SK-N-SH (cell line): Measurements from ENCODE around the gene PPP6R2. TPM values are rescaled to one million over a fixed set of nuclear protein-coding genes. Genes with fewer than 3 reads are reported as not detected.
A peak's percentile ranks its signal among the peaks of the same experiment; 100 is the strongest.

ENCODE experiments used
- CTCF ChIA-PET: fragments of 300-600, 350-600 bp; formaldehyde crosslinking; extraction: SDS; loops from one replicate; lab custom pipeline; 2021; lab: Yijun Ruan, JAX
- POLR2A ChIA-PET: fragments of 350-600 bp; sonication (Branson Sonifier 250); formaldehyde crosslinking; extraction: SDS; loops from one replicate; lab custom pipeline; 2020; ENCODE audit warnings: antibody characterized with exemption, inconsistent platforms; lab: Yijun Ruan, JAX
- DNase-seq: peaks from one replicate; pipeline ENCODE4 v3.0.0; 2012
- H2AFZ ChIP-seq: fragments of 200-600 bp; sonication (generic); 2 replicates; pipeline ENCODE4 v1.8.1; 2016; ENCODE audit warnings: antibody characterized with exemption, mild to moderate bottlenecking, low read depth
- H3F3A ChIP-seq: fragments of 200-600 bp; sonication (generic); replicated peaks from 2 replicates; pipeline ENCODE3; 2016; ENCODE audit warnings: antibody characterized with exemption, mild to moderate bottlenecking; ENCODE audit not compliant: insufficient read depth
- H3K27ac ChIP-seq, 2 experiments: fragments of 200-500 bp in 1 of 2; fragments of 200-600 bp in 1 of 2; sonication (Bioruptor generic) in 1 of 2; sonication (generic), shearing (Covaris generic) in 1 of 2; 2 replicates each; pipeline versions ENCODE4 v1.5.1 to v1.6.1; 2014 to 2016; ENCODE audit warnings: low read depth in 2 of 2, inconsistent platforms in 1 of 2, low read length in 1 of 2, mild to moderate bottlenecking in 1 of 2, mixed read lengths in 1 of 2
- H3K27me3 ChIP-seq: fragments of 200-600 bp; sonication (generic), shearing (Covaris generic); 2 replicates; pipeline ENCODE4 v1.6.1; 2016; ENCODE audit warnings: mixed run types; ENCODE audit not compliant: insufficient read depth
- H3K36me3 ChIP-seq, 2 experiments: fragments of 200-500 bp in 1 of 2; fragments of 200-600 bp in 1 of 2; sonication (Bioruptor generic) in 1 of 2; sonication (generic) in 1 of 2; replicated peaks in 1 of 2; 2 replicates each; pipeline versions ENCODE3 to v1.5.1; 2014 to 2016; ENCODE audit warnings: low read length in 1 of 2, mild to moderate bottlenecking in 1 of 2; ENCODE audit not compliant: insufficient read depth in 2 of 2, control insufficient read depth in 1 of 2
- H3K4me1 ChIP-seq, 2 experiments: fragments of 200-500 bp in 1 of 2; fragments of 200-600 bp in 1 of 2; sonication (Bioruptor generic) in 1 of 2; sonication (generic), shearing (Covaris generic) in 1 of 2; 2 replicates each; pipeline versions ENCODE4 v1.5.1 to v1.6.1; 2014 to 2016; ENCODE audit warnings: low read depth in 1 of 2, low read length in 1 of 2, mixed run types in 1 of 2; ENCODE audit not compliant: insufficient read depth in 2 of 2, control insufficient read depth in 1 of 2
- H3K4me2 ChIP-seq: fragments of 200-600 bp; sonication (generic), shearing (Covaris generic); 2 replicates; pipeline ENCODE4 v1.6.1; 2017; ENCODE audit warnings: mixed run types
- H3K4me3 ChIP-seq, 2 experiments: fragments of 200-500 bp in 1 of 2; fragments of 200-600 bp in 1 of 2; sonication (Bioruptor generic) in 1 of 2; sonication (generic), shearing (Covaris generic) in 1 of 2; 2 replicates each; pipeline versions ENCODE4 v1.5.1 to v1.8.1; 2014 to 2016; ENCODE audit warnings: low read depth in 2 of 2, inconsistent platforms in 1 of 2, low read length in 1 of 2, mild to moderate bottlenecking in 1 of 2, mixed read lengths in 1 of 2, moderate library complexity in 1 of 2
- H3K79me2 ChIP-seq: fragments of 200-600 bp; sonication (generic); 2 replicates; pipeline ENCODE4 v1.8.1; 2017; ENCODE audit warnings: mild to moderate bottlenecking; ENCODE audit not compliant: insufficient read depth
- H3K9ac ChIP-seq: fragments of 200-600 bp; sonication (generic); 2 replicates; pipeline ENCODE4 v1.6.1; 2017; ENCODE audit warnings: mixed run types
- H3K9me2 ChIP-seq: fragments of 200-600 bp; sonication (generic); 2 replicates; pipeline ENCODE4 v1.6.1; 2017; ENCODE audit warnings: mixed run types
- H3K9me3 ChIP-seq: fragments of 200-600 bp; sonication (generic); 2 replicates; pipeline ENCODE4 v1.6.1; 2017; ENCODE audit warnings: mixed run types, mild to moderate bottlenecking, moderate library complexity
- H4K20me1 ChIP-seq: fragments of 200-600 bp; sonication (generic); 2 replicates; pipeline ENCODE4 v1.6.1; 2017; ENCODE audit warnings: mild to moderate bottlenecking, mixed run types; ENCODE audit not compliant: insufficient read depth
- CHD2 ChIP-seq: fragments of 150-350 bp; IDR thresholded peaks from 2 replicates; pipeline ENCODE4 v1.6.1; 2018; ENCODE audit warnings: low read length; ENCODE audit not compliant: partially characterized antibody
- EP300 ChIP-seq, 2 experiments: IDR thresholded peaks; 2 replicates each; pipeline versions ENCODE4 v1.4.0 to v1.6.1; 2012; ENCODE audit warnings: borderline replicate concordance in 1 of 2, low read depth in 1 of 2, low read length in 1 of 2
- GABPA ChIP-seq: IDR thresholded peaks from 2 replicates; pipeline ENCODE4 v1.4.0; 2012; ENCODE audit warnings: low read depth, mild to moderate bottlenecking
- GATA2 ChIP-seq: sonication (generic); formaldehyde crosslinking; IDR thresholded peaks from 2 replicates; pipeline ENCODE4 v1.5.0; 2020; ENCODE audit warnings: mild to moderate bottlenecking, missing genetic modification reagents
- MEF2A ChIP-seq: IDR thresholded peaks from 2 replicates; pipeline ENCODE4 v1.4.0; 2012; ENCODE audit warnings: low read depth, borderline replicate concordance
- NFIC ChIP-seq: IDR thresholded peaks from 2 replicates; pipeline ENCODE4 v1.4.0; 2012; ENCODE audit warnings: borderline replicate concordance
- NRF1 ChIP-seq: IDR thresholded peaks from 2 replicates; pipeline ENCODE4 v1.6.1; 2012; ENCODE audit warnings: low read depth, mild to moderate bottlenecking, low read length
- POLR2AphosphoS5 ChIP-seq: IDR thresholded peaks from 2 replicates; pipeline ENCODE4 v1.6.1; 2012; ENCODE audit warnings: low read depth, low read length
- RAD21 ChIP-seq: IDR thresholded peaks from 2 replicates; pipeline ENCODE4 v1.6.1; 2012; ENCODE audit warnings: mild to moderate bottlenecking, low read length
- RFX5 ChIP-seq: IDR thresholded peaks from 2 replicates; pipeline ENCODE4 v1.6.1; 2012; ENCODE audit warnings: mild to moderate bottlenecking, improper control_type of control experiment, low read length
- SMC3 ChIP-seq: IDR thresholded peaks from 2 replicates; pipeline ENCODE4 v1.6.1; 2012; ENCODE audit warnings: low read depth, low read length, improper control_type of control experiment
- TEAD4 ChIP-seq: IDR thresholded peaks from 2 replicates; pipeline ENCODE4 v1.4.0; 2012; ENCODE audit warnings: mild to moderate bottlenecking, borderline replicate concordance; ENCODE audit not compliant: insufficient read depth
- YY1 ChIP-seq: IDR thresholded peaks from 2 replicates; pipeline ENCODE4 v1.4.0; 2012; ENCODE audit warnings: low read depth, mild to moderate bottlenecking
- WGBS: methylation state at CpG from one replicate; pipeline ENCODE4 v1.1.6; 2017; ENCODE audit warnings: low lambda C conversion rate; 5-methylcytosine and 5-hydroxymethylcytosine counted together
- polyA plus RNA-seq, 3 experiments: library from polyadenylated mRNA; depleted of rRNA; stranded (reverse); fragments of >200 nt; gene quantifications; 2 replicates each; pipeline ENCODE4 v1.2.3, GENCODE V29; 2012
- TF ChIP-seq, protein P1 (sequence below): IDR thresholded peaks from 2 replicates; pipeline ENCODE4 v1.6.1; 2012; ENCODE audit warnings: mild to moderate bottlenecking, low read depth, low read length, moderate library complexity
- TF ChIP-seq, protein P2 (sequence below): fragments of 200-600 bp; sonication (generic); IDR thresholded peaks from 2 replicates; pipeline ENCODE4 v1.6.1; 2017; ENCODE audit warnings: antibody characterized with exemption, mild to moderate bottlenecking, moderate library complexity
- TF ChIP-seq, protein P3 (sequence below): fragments of 150-350 bp; IDR thresholded peaks from 2 replicates; pipeline ENCODE4 v1.6.1; 2016; ENCODE audit warnings: mild to moderate bottlenecking, low read depth, low read length

The PPP6R2 gene
- polyA plus RNA-seq, 1 of the 3 experiments (the other 2 are of a cell fraction): 45.7 TPM

DNA sequence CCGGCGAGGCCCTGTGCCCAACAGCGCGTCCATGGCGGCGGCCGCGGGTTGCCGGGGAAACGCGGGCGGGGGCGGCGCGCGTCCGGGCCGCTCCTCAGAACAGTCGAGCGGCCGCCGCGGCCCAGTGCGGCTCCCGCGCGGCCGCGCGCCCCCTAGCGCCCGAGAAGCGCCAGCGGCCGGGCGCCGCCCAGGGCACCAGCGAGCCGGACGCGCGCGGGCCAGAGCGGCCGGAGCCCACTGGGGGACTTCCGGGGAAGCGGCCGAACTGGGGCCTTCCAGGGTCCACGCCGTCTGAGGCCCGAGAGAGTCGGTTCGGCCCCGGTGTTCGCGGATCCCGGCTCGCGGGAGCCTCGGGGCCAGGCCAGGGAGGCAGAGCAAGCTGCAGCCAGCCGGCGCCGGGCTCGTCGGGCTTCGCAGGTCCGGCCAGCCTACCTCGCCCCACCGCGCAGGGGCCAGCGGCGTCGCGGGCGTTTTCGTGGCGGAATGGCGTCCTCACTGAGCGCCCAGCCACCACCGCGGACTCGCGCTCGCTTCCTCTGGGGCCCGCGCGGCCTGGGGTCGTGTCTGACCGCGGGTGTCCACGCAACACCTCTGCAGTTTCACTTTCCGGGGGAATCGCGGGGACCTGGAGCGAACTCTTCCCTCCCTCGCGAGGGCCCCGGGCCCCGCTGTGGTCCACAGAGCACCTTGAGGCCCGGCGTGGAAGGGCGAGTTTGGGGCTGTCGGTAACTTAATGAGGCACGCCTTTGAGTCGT lies 16.0 kb upstream of the PPP6R2 start, which contains the start of gene DENND6B (continued):
- TF ChIP-seq, protein P1, sequence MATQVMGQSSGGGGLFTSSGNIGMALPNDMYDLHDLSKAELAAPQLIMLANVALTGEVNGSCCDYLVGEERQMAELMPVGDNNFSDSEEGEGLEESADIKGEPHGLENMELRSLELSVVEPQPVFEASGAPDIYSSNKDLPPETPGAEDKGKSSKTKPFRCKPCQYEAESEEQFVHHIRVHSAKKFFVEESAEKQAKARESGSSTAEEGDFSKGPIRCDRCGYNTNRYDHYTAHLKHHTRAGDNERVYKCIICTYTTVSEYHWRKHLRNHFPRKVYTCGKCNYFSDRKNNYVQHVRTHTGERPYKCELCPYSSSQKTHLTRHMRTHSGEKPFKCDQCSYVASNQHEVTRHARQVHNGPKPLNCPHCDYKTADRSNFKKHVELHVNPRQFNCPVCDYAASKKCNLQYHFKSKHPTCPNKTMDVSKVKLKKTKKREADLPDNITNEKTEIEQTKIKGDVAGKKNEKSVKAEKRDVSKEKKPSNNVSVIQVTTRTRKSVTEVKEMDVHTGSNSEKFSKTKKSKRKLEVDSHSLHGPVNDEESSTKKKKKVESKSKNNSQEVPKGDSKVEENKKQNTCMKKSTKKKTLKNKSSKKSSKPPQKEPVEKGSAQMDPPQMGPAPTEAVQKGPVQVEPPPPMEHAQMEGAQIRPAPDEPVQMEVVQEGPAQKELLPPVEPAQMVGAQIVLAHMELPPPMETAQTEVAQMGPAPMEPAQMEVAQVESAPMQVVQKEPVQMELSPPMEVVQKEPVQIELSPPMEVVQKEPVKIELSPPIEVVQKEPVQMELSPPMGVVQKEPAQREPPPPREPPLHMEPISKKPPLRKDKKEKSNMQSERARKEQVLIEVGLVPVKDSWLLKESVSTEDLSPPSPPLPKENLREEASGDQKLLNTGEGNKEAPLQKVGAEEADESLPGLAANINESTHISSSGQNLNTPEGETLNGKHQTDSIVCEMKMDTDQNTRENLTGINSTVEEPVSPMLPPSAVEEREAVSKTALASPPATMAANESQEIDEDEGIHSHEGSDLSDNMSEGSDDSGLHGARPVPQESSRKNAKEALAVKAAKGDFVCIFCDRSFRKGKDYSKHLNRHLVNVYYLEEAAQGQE: no peak
- TF ChIP-seq TEAD4 (no peak), EP300 (IDR thresholded peaks at IDR 0.05; ENCODE audit: borderline replicate concordance in 1 of 2, low read depth in 1 of 2, low read length in 1 of 2) (0 out of 4 replicates have a peak, but pooled peaks of 1 of the 2 experiments have one; percentile 6), NFIC (no peak)
- TF ChIP-seq, protein P2, sequence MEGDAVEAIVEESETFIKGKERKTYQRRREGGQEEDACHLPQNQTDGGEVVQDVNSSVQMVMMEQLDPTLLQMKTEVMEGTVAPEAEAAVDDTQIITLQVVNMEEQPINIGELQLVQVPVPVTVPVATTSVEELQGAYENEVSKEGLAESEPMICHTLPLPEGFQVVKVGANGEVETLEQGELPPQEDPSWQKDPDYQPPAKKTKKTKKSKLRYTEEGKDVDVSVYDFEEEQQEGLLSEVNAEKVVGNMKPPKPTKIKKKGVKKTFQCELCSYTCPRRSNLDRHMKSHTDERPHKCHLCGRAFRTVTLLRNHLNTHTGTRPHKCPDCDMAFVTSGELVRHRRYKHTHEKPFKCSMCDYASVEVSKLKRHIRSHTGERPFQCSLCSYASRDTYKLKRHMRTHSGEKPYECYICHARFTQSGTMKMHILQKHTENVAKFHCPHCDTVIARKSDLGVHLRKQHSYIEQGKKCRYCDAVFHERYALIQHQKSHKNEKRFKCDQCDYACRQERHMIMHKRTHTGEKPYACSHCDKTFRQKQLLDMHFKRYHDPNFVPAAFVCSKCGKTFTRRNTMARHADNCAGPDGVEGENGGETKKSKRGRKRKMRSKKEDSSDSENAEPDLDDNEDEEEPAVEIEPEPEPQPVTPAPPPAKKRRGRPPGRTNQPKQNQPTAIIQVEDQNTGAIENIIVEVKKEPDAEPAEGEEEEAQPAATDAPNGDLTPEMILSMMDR: peak; percentile 25; the same call in 1 of the 2 replicates

DNA sequence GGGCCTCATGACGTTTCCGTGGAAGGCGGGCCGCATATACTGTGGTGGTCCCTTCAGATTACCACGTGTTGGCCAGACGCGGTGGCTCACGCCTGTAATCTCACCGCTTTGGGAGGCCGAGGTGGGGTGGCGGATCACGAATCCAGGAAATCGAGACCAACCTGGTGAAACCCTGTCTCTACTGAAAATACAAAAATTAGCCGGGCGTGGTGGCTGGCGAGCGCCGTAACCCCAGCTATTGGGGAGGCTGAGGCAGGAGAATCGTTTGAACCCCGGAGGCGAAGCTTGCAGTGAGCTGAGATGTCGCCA lies 15.5 kb upstream of the PPP6R2 start:
- H3K36me3 ChIP-seq: no peaks in the 10 kb centered on the region
- H3K79me2 ChIP-seq: peaks cover 12% of the 10 kb centered on the region
- peak overlapping the region; percentile 62 to 78; a peak in 3 of 4 replicates for H3K27ac ChIP-seq
- H4K20me1 ChIP-seq: no peaks in the 10 kb centered on the region
- H3K9me3 ChIP-seq: no peaks in the 10 kb centered on the region
- 92% methylated on average over 22 of the region's 22 CpGs for WGBS
- no peaks in the 10 kb centered on the region for H3K27me3 ChIP-seq
- H3K4me3 ChIP-seq: peak overlapping the region; percentile 59 to 75
- peaks cover 22% of the 10 kb centered on the region for H3F3A ChIP-seq
- H2AFZ ChIP-seq: peak overlapping the region; percentile 72; the same call in 1 of the 2 replicates
- no peak for DNase-seq
- peaks cover 6 to 12% of the 10 kb centered on the region in 2 experiments; a peak in 2 of 4 replicates for H3K4me1 ChIP-seq
- ChIA-PET CTCF (interaction anchor here (0.7 to 8.0 kb wide), 11 partner anchors 12 to 119 kb away, joined by 3 to 101 read pairs (median 4); partner anchors contain the start of gene MAPK12), POLR2A (interaction anchor here (1.5 to 2.1 kb wide), 2 partner anchors 14 to 20 kb away, joined by 5 read pairs; partner anchors contain the start of gene PLXNB2)
- H3K4me2 ChIP-seq: peak overlapping the region; percentile 93
- no peaks in the 10 kb centered on the region for H3K9me2 ChIP-seq
- H3K9ac ChIP-seq: peak overlapping the region; percentile 90
- TF ChIP-seq RFX5 (no peak), CHD2 (no peak), NRF1 (no peak), POLR2AphosphoS5 (no peak), TEAD4 (no peak), GATA2 (CRISPR knock-in tag) (no peak), YY1 (no peak), GABPA (no peak), MEF2A (no peak), SMC3 (no peak), RAD21 (no peak)
- TF ChIP-seq, protein P1: no peak
- TF ChIP-seq, protein P2: no peak
- TF ChIP-seq, protein P3, sequence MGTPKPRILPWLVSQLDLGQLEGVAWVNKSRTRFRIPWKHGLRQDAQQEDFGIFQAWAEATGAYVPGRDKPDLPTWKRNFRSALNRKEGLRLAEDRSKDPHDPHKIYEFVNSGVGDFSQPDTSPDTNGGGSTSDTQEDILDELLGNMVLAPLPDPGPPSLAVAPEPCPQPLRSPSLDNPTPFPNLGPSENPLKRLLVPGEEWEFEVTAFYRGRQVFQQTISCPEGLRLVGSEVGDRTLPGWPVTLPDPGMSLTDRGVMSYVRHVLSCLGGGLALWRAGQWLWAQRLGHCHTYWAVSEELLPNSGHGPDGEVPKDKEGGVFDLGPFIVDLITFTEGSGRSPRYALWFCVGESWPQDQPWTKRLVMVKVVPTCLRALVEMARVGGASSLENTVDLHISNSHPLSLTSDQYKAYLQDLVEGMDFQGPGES: no peak
